Testis (tissue), 3 donors: ENCODE measurements around the gene NECTIN1. TPM values are rescaled to one million over a fixed set of nuclear protein-coding genes. Genes with fewer than 3 reads are reported as not detected.
A peak's percentile ranks its signal among the peaks of the same experiment; 100 is the strongest.

Experiments
- DNase-seq: peaks from one replicate; pipeline ENCODE4 v3.0.0-alpha.2; 2019
- H3K27ac ChIP-seq, 2 donors: fragments of 200-600 bp; sonication (generic); one replicate each; pipeline ENCODE4 v1.5.1; 2019
- H3K27me3 ChIP-seq: fragments of 200-600 bp; sonication (generic); one replicate; pipeline ENCODE4 v1.5.1; 2019
- H3K36me3 ChIP-seq: fragments of 200-600 bp; sonication (generic); one replicate; pipeline ENCODE4 v1.5.1; 2017; ENCODE audit warnings: low read depth; ENCODE audit errors: missing control alignments
- H3K4me1 ChIP-seq: fragments of 200-600 bp; sonication (generic); one replicate; pipeline ENCODE4 v1.5.1; 2019
- H3K4me3 ChIP-seq, 2 donors: fragments of 200-600 bp; sonication (generic); one replicate each; pipeline ENCODE4 v1.5.1; 2017 to 2019
- H3K9me3 ChIP-seq: fragments of 200-600 bp; sonication (generic); one replicate; pipeline ENCODE4 v1.5.1; 2017
- CTCF ChIP-seq, 3 experiments: fragments of 450-650 bp in 2 of 3; fragments of 200-600 bp in 1 of 3; sonication (generic) in 1 of 3; IDR thresholded peaks; one replicate each; pipeline ENCODE4 v1.5.1; 2016 to 2019; ENCODE audit warnings: antibody characterized with exemption in 3 of 3, mild to moderate bottlenecking in 2 of 3, moderate library complexity in 1 of 3
- POLR2A ChIP-seq: fragments of 450-650 bp; IDR thresholded peaks from one replicate; pipeline ENCODE4 v1.6.1; 2017; ENCODE audit warnings: antibody characterized with exemption, mild to moderate bottlenecking, moderate library complexity
- WGBS, 2 donors: methylation state at CpG; one replicate each; pipeline ENCODE4 v1.1.5; 2018; 5-methylcytosine and 5-hydroxymethylcytosine counted together
- intact Hi-C: fragments of 100-400 bp; cut with DNase I; formaldehyde crosslinking; loops from one replicate; pipeline ENCODE4 v1.15.1; 2023; ENCODE audit warnings: low total_unique reads
- polyA plus RNA-seq: library from polyadenylated mRNA; stranded (reverse); fragments of 350-450 nt; fragmentation: Illumina TruSeq; extraction: RNeasy Lipid Tissue Mini Kit (QIAGEN cat#74804); gene quantifications from one replicate; pipeline ENCODE4 v1.2.3, GENCODE V29; 2014; ENCODE audit warnings: low read depth, low replicate concordance; ENCODE audit not compliant: insufficient read depth
- total RNA-seq, 2 donors: library from RNA; depleted of rRNA; stranded (reverse); fragments of >200 nt; gene quantifications; one replicate each; pipeline ENCODE4 v1.2.3, GENCODE V29; 2016

Gene NECTIN1
- total and polyA plus RNA-seq, 3 donors from 2014 or later = 5.2 to 5.4 (median 5.2) TPM

DNA sequence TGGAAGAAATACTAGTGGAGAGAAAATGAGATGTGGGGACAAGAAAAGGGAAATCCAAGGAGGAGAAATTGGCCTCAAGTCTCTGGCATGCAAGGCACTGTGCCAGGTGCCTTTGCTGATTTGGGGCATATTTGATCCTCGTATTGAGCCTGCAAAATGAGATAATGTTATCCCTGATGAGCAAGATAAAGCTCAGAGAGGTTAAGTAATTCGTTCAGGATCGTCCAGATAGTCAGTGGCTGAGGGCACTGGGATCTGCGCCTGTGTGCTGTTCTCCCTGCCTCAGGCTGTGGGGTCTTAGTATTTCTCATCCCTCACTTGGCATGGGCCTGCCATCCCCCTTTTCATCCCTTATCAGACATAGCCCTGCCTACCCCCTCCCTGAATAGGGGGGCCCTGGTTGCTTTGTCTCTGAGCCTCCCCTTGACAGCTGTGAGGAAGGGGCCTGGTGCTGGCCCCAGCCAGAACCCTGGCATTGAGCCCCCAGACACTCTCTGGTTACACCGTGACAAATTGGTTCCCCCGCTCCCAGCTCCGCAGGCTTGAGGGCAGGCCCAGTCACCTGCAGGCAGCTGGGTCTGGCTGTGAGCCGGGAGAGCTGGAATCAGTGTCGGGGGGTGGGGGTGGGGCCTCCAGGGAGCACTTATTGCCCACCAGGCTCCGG lies 85.7 kb downstream of the NECTIN1 start:
- TF ChIP-seq POLR2A (no peak), CTCF (IDR thresholded peaks at IDR 0.05) (no peak)
- no peak for DNase-seq
- no peaks in the 10 kb centered on the region for H3K36me3 ChIP-seq
- no peaks in the 10 kb centered on the region for H3K9me3 ChIP-seq
- intact Hi-C loops = no loop called here
- WGBS, 2 donors = 75 to 87% methylated on average over 5 to 10 of the region's 10 CpGs
- H3K27ac ChIP-seq = no peak overlapping the region
- H3K4me3 ChIP-seq = no peak overlapping the region
- no peaks in the 10 kb centered on the region for H3K4me1 ChIP-seq
- no peaks in the 10 kb centered on the region for H3K27me3 ChIP-seq

- Histone ChIP-seq H3K9me3 (no peaks in the 10 kb centered on the region), H3K27ac (no peak overlapping the region), H3K4me1 (no peaks in the 10 kb centered on the region), H3K4me3 (no peak overlapping the region), H3K36me3 (no peaks in the 10 kb centered on the region), H3K27me3 (no peaks in the 10 kb centered on the region)
- intact Hi-C loops = no loop called here
- peak; percentile 22 for DNase-seq
- no peak for TF ChIP-seq POLR2A
- peak in 2 of 3 experiments; percentile 24 to 36 for TF ChIP-seq CTCF (IDR thresholded peaks at IDR 0.05)
- WGBS, 2 donors = 75 to 76% methylated on average over 11 of the region's 12 CpGs
Observed at GRCh38 chr11:119641983-119642745, 86.8 kb downstream of the NECTIN1 start.

DNA sequence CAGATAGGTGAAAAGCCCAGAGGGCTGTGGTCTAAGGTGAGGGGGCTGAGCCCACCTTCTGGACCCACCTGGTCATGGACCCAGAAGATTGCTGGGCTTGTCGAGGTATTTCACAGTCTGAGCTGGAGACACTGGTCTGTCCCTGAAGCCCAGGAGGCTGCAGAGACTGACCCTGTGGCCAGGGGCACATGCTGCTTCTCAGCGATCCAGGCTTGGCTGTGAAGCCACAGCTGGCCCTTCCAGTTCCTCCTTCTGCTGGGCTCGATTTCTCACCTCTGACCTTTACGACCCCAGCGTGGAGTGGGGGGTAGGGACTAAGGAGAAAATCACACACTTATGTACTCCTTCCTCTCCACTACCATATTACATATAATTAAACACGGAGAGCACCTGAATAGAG lies 88.5 kb downstream of the NECTIN1 start:
- Histone ChIP-seq H3K9me3 (no peaks in the 10 kb centered on the region), H3K27me3 (no peaks in the 10 kb centered on the region), H3K27ac (no peak overlapping the region), H3K4me1 (no peaks in the 10 kb centered on the region), H3K36me3 (no peaks in the 10 kb centered on the region), H3K4me3 (no peak overlapping the region)
- TF ChIP-seq CTCF (IDR thresholded peaks at IDR 0.05) (no peak), POLR2A (no peak)
- intact Hi-C loops = no loop called here
- 52 to 66% methylated on average over 6 of the region's 6 CpGs for WGBS, 2 donors
- DNase-seq = no peak

DNA sequence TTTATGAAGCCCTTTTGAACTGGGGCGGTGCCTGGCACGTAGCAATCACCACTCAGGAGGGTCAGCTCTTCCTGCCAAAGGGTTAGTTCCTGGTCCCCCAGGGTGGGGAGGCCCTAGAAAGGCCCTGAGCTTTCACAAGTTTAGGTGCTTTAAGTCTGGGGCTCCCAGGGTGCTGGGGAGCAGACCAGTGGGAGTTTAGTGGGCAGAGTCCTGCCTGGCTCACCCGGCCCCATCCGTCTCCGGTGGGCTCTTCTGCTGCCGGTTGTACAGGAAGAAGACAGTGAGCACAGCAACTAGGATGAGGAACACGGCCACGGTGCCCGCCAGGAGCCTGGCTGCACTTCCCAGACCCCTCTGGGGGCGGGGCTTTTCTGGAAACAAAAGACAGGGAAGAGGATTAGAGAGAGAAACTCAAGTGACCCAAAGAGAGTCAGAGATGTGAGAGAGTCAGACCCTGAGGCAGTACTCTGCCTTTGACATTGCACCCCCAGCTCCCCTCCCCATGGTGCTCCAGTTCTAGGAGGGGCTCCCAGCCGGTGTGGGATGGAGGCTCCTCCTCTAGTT lies 89.3 kb downstream of the NECTIN1 start:
- DNase-seq = no peak
- H3K4me3 ChIP-seq = no peak overlapping the region
- WGBS, 2 donors = 71 to 87% methylated on average over 11 of the region's 11 CpGs
- H3K27me3 ChIP-seq = no peaks in the 10 kb centered on the region
- intact Hi-C loops = no loop called here
- TF ChIP-seq POLR2A (no peak), CTCF (IDR thresholded peaks at IDR 0.05) (no peak)
- H3K36me3 ChIP-seq = no peaks in the 10 kb centered on the region
- no peaks in the 10 kb centered on the region for H3K4me1 ChIP-seq
- H3K27ac ChIP-seq = no peak overlapping the region
- H3K9me3 ChIP-seq = no peaks in the 10 kb centered on the region
